GM18520 (cell line): ENCODE data around the gene TRH.

Experiments
- ATAC-seq: cut with Tn5 transposase; IDR thresholded peaks from one replicate; pipeline ENCODE4 v1.9.1; 2021; ENCODE audit not compliant: unreplicated experiment

The TRH gene, protein sequence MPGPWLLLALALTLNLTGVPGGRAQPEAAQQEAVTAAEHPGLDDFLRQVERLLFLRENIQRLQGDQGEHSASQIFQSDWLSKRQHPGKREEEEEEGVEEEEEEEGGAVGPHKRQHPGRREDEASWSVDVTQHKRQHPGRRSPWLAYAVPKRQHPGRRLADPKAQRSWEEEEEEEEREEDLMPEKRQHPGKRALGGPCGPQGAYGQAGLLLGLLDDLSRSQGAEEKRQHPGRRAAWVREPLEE

DNA sequence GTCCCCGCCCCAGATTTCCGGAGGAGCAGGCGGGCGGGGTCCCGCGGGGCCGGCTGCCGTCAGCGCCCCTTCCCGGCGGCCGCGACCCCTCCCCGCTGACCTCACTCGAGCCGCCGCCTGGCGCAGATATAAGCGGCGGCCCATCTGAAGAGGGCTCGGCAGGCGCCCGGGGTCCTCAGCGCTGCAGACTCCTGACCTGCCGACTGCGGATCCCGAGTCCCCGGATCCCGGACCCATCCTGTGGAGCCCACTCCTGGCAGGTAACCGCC lies at the start of gene TRH:
TSS of gene TRH (plus strand) at position 157 of the 269 bp plus-strand sequence. CDS start 1,097 bp downstream, outside the sequence.
- no peak for ATAC-seq

DNA sequence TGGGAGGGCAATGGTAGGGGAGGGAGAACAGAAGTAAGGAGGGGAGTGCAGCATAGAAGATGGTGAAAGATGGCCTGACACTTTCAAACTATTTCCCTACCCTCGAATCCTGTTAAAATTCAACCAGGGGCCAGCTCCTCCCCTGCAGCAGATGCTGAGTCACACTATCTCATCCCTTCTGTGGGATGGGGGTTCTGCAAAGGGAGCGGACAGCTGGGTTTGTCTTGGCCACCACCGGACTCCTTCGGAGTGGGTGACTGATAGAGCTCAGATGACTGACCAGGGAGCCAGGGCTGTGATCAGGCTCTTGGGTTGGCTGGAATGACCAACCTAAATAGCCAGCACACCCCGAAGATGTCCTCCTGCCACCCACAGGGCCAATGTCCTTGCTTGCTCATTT lies 47.4 kb upstream of the TRH start:
- no peak for ATAC-seq

DNA sequence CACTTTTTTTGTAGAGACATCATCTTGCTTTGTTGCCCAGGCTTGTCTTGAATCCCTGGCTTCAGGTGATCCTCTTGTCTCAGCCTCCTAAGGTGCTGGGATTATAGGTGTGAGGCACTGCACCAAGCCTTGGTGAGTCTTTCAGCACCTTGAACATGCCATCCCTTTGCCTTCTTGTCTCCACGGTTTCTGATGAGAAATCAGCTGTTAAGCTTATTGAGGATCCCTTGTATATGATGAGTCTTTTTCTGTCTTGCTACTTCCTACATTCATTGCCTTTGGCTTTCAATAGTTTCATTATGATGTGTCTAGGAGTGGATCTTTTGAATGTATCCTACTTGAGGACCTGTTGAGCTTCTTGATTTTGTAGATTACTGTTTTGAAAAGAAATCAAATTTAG lies 45.1 kb upstream of the TRH start:
- no peak for ATAC-seq

DNA sequence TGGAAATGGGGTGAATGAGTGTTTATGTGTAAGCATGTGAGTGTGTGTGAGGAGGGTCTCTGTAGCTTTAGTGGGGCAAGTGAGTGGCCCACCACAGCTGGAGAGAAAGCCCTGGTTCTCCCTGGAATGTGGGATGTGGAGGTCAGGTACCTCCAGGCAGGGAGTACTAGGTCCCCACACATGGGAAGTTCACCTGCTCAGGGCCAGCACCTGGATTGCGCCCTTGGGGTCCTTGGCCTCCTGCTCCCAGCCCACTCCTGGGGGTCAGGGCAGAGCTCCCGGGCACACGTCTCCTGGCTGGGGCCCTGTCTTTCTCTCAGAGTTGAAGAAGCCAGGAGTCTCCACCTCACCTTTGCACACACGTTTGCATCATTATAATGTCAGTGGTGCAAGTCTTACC lies 41.0 kb upstream of the TRH start:
- no peak for ATAC-seq

DNA sequence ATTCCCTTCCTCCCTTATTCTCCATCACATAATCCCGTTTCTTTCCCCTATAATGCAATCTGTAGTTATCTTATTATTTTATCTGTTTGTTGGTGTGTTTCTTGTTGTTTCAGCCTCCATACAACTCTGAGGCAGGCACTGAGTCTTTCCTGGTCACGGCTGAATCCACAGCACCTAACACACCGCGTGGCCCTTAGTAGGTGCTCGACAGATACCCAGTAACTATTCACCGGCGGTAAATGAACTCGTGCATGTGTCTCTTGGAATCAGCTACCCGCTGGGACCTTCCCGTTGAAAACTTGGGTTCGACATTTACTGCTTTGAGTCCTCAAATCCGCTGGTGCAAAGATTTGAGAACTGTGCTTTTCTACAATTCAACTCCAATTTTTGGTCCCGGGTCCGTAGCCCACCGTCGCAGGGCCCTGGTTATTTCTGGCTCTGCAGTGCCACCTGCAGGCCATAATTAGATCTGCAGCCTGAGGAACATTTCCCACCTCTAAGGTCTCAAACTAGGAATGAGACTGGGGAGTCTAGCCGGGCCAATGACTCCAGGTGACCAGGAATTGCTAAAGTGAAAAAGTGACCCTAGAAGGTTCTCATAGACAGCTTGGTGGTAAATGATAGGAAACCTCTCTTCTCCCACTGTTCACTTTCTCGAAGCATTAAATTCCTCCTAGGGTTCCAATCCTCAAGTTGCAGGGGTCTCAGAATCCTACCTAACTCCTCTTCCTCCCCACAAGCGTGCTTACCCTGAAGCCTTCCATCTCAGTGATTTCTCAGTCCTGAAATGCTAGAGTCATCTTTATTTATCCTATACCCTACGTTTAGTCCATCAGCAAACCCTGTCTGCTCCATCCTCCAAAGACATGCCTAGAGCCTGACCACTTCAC lies 40.0 kb upstream of the TRH start:
- ATAC-seq, result no peak

DNA sequence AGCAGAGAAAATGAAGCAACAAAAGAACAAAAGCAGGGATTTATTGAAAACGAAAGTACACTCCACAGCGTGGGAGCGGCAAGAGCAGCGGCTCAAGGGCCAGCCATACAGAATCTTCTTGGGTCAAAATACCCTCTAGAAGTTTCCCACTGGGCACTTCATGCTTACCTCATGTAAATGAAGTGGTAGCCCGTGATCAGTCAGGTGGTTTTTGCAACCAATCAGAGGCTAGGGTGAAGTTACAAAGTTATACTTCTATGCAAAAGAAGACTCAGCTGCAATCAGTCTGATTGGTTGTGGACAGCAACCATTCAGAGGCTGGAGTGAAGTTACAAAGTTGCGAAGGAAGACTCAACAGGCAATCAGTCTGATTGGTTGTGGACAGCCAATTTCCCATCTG lies 37.8 kb upstream of the TRH start:
- no peak for ATAC-seq

DNA sequence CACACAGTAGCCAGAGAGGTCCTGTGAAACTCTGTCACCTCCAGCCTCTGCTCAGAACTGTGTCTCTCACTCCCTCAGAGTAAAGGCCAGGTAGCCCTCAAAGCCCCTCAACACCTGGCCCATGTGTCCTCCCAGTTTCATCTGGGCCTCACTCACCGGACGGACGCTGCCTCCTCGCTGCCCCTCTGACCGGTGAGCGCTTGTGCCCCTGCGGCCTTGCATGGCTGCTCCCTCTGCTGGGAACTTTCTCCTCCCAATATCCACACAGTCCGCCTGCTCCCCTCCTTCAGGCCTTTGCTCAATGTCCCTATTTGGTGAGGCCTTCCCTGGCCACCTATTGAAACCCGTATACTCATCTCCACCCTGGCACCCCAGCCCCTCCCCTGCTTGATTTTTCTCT lies 36.8 kb upstream of the TRH start:
- ATAC-seq, result no peak

DNA sequence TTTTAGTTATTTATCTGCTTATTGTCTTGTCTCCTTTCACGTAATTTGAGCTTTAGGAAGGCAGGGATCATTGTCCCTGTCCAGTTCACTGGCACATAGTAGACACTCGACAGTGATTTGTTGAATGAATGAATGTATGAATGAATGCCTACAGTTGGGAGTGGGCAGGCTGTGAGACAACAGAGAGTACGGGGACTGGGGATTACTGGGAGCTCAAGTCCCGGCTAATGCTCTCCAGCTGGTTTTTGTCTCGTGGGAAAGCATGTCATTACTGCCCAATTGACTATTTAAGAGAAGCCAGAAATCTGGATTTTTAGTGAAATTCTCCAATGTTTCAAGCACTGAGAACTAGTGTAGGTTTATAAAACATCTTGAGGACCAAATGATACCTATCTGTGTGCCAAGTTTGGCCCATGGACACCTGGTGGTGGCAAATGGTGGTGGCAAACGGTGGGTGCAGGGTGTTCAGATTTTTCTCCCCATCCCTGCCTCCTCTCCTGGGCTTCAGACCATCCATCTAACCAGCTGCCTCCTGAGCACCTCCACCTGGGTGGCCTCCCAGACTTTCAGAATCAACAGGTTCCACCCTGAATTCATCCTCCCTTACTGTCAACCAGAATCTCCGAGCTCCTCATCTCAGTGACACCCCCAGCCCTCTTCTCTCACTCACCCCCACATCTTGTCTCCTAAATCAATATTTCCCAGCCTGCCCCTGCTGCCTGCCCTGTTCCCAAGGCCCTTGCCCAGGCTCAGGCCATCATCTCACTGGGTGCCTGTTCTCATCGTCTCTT lies 36.2 kb upstream of the TRH start:
- no peak for ATAC-seq

DNA sequence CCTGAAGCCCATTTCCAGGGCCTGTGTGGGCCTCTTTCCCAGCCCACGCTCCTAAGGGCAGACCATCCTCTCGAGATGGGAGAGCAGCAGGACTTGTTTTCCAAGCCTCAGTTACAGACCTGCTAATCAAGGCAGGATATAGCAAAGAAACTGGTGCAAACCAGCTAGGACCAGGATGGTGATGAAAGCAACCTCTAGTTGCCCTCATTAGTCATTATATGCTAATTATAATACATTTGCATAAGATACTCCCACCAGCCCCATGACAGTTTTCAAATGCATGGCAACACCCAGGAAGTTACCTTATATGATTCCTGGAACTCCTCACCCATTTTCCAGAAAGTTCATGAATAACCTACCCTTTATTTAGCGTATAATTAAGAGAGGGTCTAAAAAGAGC lies 34.4 kb upstream of the TRH start:
- ATAC-seq, result no peak

DNA sequence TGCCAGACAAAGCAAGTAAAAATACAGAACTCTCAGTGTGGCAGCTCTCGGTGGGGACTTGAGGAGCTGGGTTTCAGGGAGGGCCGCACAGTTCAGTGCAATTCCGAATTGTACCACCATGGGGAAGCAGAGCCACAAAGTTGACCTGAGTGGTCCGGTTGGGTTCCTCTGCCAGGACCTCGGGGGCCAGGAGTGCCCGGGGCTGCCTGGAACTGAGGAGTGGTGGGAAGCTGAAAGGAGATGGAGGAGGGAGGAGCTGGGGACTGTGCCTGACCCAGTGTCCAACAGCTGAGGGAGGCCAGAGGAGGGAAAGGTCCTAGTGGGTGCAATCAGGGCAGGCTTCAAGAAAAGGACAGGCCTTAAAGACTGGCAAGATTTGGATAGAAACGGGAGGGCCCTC lies 32.2 kb upstream of the TRH start:
- ATAC-seq, result no peak

DNA sequence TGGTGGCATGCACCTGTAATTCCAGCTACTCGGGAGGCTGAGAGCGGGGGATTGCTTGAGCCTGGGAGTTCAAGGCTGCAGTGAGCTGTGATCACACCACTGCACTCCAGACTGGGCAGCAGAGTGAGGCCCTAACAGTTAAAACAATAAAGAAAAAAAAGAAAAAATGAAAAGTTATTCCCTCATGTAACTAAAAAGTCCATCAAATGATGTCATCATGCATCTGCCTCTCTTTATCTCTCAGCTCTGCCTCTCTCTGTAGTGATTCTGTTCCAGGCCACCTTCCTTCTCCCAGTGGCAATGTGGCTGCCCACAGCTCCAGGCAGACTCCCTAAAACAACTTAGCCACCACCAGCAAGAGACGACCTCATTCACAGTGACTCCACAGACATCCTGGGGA lies 31.5 kb upstream of the TRH start:
- no peak for ATAC-seq

DNA sequence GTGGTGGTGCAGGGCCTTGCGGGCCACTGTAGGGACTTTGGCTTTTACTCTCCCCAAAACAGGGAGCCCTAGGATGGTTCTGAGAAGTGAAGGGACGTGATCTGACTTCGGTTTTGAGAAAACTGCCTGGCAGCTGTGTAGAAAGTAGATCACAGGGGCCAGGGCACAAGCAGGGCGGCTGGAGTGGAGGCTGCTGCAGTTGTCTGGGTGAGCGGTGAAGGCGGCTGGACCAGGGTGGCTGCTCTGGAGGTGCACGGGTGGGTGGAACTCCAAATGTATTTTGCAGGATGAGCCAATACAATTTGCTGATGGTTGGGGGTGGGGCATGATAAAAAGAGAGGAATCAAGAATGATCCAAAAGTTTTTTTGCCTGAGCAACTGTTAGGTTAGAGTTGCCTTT lies 29.8 kb upstream of the TRH start:
- ATAC-seq, result no peak

DNA sequence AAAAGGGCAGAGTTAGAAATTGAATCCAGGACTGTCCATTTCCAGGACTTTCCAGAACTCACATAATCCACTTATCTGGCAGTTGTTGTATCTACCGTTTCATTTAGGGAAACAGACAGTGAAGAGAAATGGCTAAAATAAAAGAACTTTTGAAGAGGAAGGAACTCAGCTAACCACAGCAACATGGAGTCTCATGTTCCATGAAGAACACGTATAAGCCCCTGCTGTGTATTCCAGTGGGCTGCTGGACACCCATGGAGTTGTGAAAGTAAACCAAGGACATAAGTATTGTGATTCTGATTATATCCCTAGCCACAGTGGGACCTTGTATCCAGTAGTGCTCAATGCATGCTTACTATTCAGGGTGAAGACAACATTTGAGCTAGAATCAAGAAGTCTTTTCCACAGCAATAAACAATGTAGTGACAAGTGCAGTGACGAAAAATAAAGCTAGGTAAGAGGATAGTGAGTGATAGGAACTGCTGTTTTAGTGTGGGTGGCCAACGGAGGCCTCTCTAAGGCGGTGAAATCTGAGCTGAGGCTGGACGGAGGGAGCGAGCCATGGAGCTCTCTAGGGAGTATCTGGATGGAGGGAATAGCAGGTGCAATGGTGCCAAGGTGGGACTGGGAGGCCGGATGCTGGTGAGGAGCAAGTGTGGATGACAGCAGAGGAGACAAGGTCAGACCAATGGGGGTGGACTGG lies 26.8 kb upstream of the TRH start:
- ATAC-seq, result no peak

DNA sequence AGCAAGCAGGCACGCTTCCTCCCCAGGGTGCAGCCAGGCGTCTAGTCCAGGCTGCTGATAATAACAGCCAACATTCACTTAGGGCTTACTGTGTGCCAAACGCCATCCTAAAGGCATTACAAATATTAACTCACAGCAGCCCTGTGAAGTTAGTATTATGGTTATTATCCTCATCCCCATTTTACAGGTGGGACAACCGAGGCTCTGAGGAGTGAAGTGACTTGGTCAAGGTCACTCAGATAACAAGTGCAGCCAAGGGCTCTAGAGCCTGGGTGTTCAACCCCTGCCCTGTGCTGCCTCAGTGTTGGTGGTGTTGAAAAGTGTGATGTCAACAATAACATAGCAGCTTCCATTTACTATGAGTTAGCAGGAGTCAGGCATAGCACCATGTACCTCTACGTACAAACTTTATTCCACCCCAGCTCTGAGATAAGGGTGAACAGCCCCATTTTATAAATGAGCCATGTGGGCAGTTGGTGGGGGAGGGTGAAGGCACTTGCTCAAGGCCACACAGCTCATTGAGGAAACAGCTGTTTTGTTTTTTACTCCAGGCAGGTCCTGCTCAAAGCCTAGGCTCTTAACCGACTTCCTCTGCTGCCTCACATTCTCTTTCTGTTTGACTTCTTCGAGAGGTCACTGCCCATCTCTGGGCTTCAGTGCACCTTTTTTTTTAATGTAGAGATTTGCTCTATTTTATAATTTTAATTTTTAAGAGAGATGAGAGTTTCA lies 24.0 kb upstream of the TRH start:
- ATAC-seq, result no peak

DNA sequence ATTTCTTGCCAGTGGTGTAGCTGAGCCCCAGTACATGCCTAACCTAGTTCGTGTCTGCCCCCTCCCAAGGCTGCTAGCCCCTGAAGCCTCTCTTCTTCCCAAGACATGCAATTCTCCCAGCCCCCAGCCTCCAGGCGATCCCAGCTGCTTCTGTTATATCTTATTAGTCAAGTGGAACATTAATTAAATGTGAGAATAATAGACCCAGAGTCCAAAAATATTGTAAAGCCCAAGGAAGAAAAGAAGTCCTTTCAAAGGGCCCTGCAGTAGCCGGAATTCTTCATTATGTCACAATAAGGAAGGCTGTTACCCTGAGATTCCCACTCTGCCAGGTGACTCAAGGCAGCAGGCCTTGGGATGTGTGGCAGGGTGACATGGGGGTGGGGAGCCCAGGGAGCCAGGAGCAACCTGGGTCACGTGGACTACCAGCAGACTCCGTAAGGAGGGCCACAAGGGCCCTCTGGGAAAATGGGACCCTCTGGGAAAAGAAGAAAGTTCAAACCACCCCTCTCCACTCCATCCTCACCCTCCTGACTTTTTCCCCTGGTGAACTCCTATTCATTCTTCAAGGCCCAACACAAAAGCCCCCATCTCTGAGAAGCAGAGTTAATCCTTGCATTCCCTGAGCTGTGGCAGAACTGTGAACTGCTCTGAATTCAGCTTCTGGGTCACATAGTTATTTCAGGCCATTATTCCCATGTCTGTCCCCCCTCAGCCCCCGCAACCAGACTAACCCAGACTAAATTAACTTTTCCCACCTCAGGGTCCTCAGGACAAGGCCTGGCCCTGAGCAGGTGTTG lies 21.8 kb upstream of the TRH start:
- no peak for ATAC-seq

DNA sequence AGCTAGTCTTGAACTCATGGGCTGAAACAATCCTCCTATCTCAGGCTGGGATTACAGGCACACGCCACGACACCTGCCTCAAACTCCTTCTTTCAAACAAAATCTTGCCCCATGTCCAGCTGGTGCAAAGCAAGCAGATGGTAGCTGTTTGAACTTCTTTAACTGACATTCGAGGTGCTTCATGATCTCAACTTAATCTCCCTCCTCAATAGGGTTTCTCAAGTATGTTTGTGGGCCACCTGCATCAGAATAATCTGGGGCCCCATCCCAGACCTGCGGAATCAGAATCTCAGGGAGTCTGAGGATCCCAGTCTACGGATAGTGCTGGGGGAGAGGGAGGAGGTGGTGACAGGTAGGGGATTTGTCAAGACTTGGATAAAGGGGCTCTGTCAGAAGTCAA lies 20.9 kb upstream of the TRH start:
- ATAC-seq, result no peak

DNA sequence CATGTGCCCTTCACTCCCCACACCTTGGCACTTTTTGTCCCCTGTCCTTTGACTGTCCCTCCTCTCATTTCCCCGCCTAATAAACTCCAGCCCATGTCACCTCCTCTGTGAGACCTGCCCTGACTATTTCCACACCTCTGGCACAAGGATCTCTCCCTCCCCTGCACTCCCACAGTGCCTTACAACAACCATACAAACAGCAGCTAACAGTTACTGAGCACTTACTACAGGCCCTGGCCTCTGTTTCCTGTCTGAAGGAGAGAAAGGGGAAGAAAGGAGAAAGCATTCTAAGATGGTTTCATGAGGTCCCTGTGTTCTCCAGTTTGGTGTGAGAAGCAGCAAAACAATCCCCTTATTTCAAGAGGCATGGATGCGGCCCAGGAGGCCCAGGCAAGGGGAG lies 20.0 kb upstream of the TRH start:
- ATAC-seq, result no peak

DNA sequence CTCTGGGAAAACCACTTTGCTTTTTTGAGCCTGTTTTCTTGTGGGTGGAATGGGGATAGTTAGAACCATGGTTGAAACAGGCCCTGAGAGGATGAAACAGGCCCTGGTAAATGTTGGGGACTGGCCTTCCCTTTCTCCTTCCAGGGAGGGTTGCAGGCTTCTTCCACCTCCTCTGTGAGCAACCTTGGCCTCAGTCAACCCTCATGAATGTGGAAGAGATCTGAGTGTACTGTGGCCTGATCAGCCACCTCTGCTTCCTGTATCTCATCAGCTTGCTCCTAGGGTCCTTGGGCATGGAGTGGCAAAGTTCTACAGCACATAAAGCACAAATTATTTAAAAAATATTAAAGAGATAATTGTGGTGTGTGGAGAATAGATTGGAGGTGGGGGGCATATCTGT lies 17.6 kb upstream of the TRH start:
- ATAC-seq, result no peak

DNA sequence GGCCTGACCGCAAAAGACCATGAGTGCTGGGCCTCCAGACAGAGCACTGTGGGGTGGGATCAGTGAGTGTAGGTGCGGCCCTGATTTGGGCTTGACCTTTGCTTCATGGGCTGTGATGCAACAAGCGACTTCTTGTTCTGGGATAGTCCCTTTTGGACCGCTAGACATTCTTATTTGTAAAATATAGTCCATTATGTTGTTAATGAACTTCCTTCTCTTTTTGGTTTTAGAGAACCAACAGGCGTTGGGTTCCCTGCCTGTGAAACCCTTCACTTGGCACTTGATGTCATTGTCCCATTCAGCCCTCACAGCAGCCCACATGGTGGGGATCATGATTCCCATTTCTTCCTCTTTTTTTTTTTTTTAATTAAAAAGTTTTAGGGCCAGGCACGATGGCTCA lies 15.8 kb upstream of the TRH start:
- ATAC-seq, result no peak

DNA sequence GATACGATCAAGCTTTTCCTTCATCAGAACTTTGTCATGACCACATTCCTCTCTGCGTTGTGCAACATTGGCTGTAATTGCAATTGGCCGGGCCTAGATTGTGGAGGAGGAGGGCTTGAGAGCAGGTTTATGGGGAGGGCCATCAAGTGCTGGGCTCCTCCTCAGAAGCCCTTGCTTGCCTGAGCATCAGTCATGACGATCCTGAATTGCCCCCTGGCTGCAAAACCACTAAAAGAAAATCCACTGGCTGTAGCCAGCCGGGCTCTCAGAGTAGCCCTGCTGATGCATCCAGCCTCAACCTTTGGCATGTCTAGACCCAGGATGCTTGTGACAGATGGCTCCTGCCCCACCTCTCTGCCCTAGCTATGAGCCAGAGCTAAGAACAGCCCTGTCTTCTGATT lies 13.4 kb upstream of the TRH start:
- no peak for ATAC-seq
